H1 (cell line): Measurements from ENCODE around the gene LRP1-AS. TPM values are rescaled to one million over a fixed set of nuclear protein-coding genes. Genes with fewer than 3 reads are reported as not detected.

Source experiments
- ASH2L ChIP-seq: fragments of 200-600, 300-600 bp; sonication (generic); IDR thresholded peaks from one replicate; pipeline ENCODE4 v1.7.1; 2017; ENCODE audit warnings: low read length
- GABPA ChIP-seq: IDR thresholded peaks from 2 replicates; pipeline ENCODE4 v1.6.1; 2011; ENCODE audit warnings: mild to moderate bottlenecking, low read length, moderate library complexity, borderline replicate concordance; ENCODE audit not compliant: insufficient read depth
- RBBP5 ChIP-seq: IDR thresholded peaks from 2 replicates; pipeline ENCODE4 v1.7.1; 2012; ENCODE audit warnings: low read depth, mild to moderate bottlenecking, inconsistent platforms, low read length, moderate library complexity, borderline replicate concordance
- SIN3A ChIP-seq, 2 experiments: IDR thresholded peaks in 1 of 2; conservative IDR thresholded peaks in 1 of 2; 2 replicates each; pipeline ENCODE4 v1.6.1; 2011 to 2012; ENCODE audit warnings: low read length in 2 of 2, improper control_type of control experiment in 1 of 2, low read depth in 1 of 2, mild to moderate bottlenecking in 1 of 2
- SP4 ChIP-seq: IDR thresholded peaks from 2 replicates; pipeline ENCODE4 v1.6.1; 2012; ENCODE audit warnings: low read length, inconsistent platforms
- USF2 ChIP-seq: IDR thresholded peaks from 2 replicates; pipeline ENCODE4 v1.6.1; 2011; ENCODE audit warnings: low read length, improper control_type of control experiment
- polyA plus RNA-seq, 7 experiments: library from polyadenylated mRNA; depleted of rRNA in 3 of 7; stranded (reverse) in 5 of 7; unstranded in 2 of 7; fragments of >200 nt in 5 of 7; fragments of 200-250 nt in 2 of 7; gene quantifications; 1 replicate in 5 of 7; 2 replicates in 1 of 7; 4 replicates in 1 of 7; pipeline versions ENCODE4 v1.2.1 to v1.2.3, GENCODE V29; 2011 to 2013; ENCODE audit warnings: missing spikeins in 2 of 7, mixed read lengths in 2 of 7
- total RNA-seq: library from RNA; stranded (reverse); fragmentation: NEBNext Ultra II Directional; extraction: Animal tissue kit (Norgen Biotek cat#: 25700); gene quantifications from 2 replicates; pipeline ENCODE4 v1.2.1, GENCODE V29; 2021

LRP1-AS gene
- total and polyA plus RNA-seq, 2 of the 8 experiments (the other 6 are each of a cell fraction or from before 2014, with no cell fraction given), result not detected

- TF ChIP-seq GABPA (no peak), ASH2L (no peak), USF2 (no peak), SIN3A (conservative IDR thresholded peaks at IDR 0.05 in 1 of 2, IDR thresholded peaks at IDR 0.05 in 1 of 2; ENCODE audit: low read depth in 1 of 2, low read length in 2 of 2) (no peak), SP4 (no peak), RBBP5 (no peak)
Observed at GRCh38 chr12:57105011-57105753, 42.2 kb downstream of the LRP1-AS start (continued).
